RWPE1 (cell line): ENCODE results near the gene CDC14C.

Source experiments
- CTCF ChIA-PET: fragments of 350-600 bp; sonication (Branson Sonifier 250); formaldehyde crosslinking; extraction: SDS; loops from one replicate; lab custom pipeline; 2021; lab: Yijun Ruan, JAX
- POLR2A ChIA-PET: fragments of 400-600 bp; formaldehyde crosslinking; extraction: SDS; loops from one replicate; lab custom pipeline; 2020; ENCODE audit warnings: antibody characterized with exemption; ENCODE audit not compliant: low non-redundant PET; lab: Yijun Ruan, JAX
- DNase-seq: peaks from one replicate; pipeline ENCODE4 v3.0.0; 2012; ENCODE audit warnings: low spot score
- H3K27ac ChIP-seq: fragments of 450-650 bp; 2 replicates; pipeline ENCODE4 v1.5.1; 2017
- CTCF ChIP-seq: fragments of 450-650 bp; conservative IDR thresholded peaks from 2 replicates; pipeline ENCODE4 v1.5.1; 2017; ENCODE audit warnings: low read depth, mild to moderate bottlenecking

Gene CDC14C

GRCh38 chr7:48924433-48924832 is at the start of gene CDC14C:
Gene CDC14C (plus strand): TSS chr7:48924547. CDS start chr7:48924673, 126 bp downstream.
- DNase-seq = no peak
- no peak within 1 kb of the TSS for H3K27ac ChIP-seq
- ChIA-PET CTCF (no interaction called here), POLR2A (no interaction called here)
- TF ChIP-seq CTCF = no peak

GRCh38 chr7:48875045-48875916 is 49.1 kb upstream of the CDC14C start:
- peak; percentile 26 for DNase-seq
- CTCF ChIA-PET = interaction anchor here (0.6 to 1.6 kb wide), 6 partner anchors 65 to 576 kb away, joined by 3 to 12 read pairs (median 4); no protein-coding TSS in a partner anchor
- peak; percentile 36; the same call in 1 of the 2 replicates for TF ChIP-seq CTCF
- POLR2A ChIA-PET = no interaction called here
- no peak overlapping the region for H3K27ac ChIP-seq

- no peak for TF ChIP-seq CTCF
- ChIA-PET POLR2A (no interaction called here), CTCF (no interaction called here)
- DNase-seq = no peak
- H3K27ac ChIP-seq = no peak overlapping the region
Measured at GRCh38 chr7:48876087-48876486, 48.3 kb upstream of the CDC14C start.

- no peak overlapping the region for H3K27ac ChIP-seq
- DNase-seq = no peak
- no peak for TF ChIP-seq CTCF
- ChIA-PET POLR2A (no interaction called here), CTCF (no interaction called here)
Measured at GRCh38 chr7:48880851-48881250, 43.5 kb upstream of the CDC14C start.

- H3K27ac ChIP-seq = no peak overlapping the region
- CTCF ChIA-PET = no interaction called here
- DNase-seq = peak; percentile 18
- POLR2A ChIA-PET = interaction anchor here (0.6 kb wide), 1 partner anchor 402 kb away, joined by 3 read pairs; no protein-coding TSS in a partner anchor
- TF ChIP-seq CTCF = no peak
Measured at GRCh38 chr7:48887500-48887899, 36.8 kb upstream of the CDC14C start.

GRCh38 chr7:48894574-48894973 is 29.8 kb upstream of the CDC14C start:
- H3K27ac ChIP-seq = no peak overlapping the region
- ChIA-PET CTCF (no interaction called here), POLR2A (no interaction called here)
- DNase-seq = no peak
- TF ChIP-seq CTCF = no peak
